HepG2 (cell line): ENCODE measurements around the gene NELL2. TPM values are rescaled to one million over a fixed set of nuclear protein-coding genes. Genes with fewer than 3 reads are reported as not detected.

Source experiments
- ATAC-seq: fragments of 200-7000 bp; cut with Tn5 transposase; 3 replicates; pipeline ENCODE4 v1.9.1; 2020; ENCODE audit warnings: mild to moderate bottlenecking, moderate library complexity
- BruUV-seq: library from RNA; stranded (reverse); fragments of 400-500 nt; replicated peaks from 2 replicates; lab custom pipeline; 2021; lab: Mats Ljungman, UMichigan
- CTCF ChIA-PET: fragments of 300-600 bp; formaldehyde crosslinking; extraction: SDS; loops from one replicate; lab custom pipeline; 2021; ENCODE audit warnings: low total read pairs, inconsistent platforms, low intra/inter-chr PET ratio; lab: Yijun Ruan, JAX
- POLR2A ChIA-PET: fragments of 350-600 bp; sonication (Branson Sonifier 250); formaldehyde crosslinking; loops from one replicate; lab custom pipeline; 2020; ENCODE audit warnings: antibody characterized with exemption, inconsistent platforms; lab: Yijun Ruan, JAX
- DNase-seq: peaks from one replicate; pipeline ENCODE4 v3.0.0-alpha.2; 2015; ENCODE audit warnings: low spot score
- FAIRE-seq: peaks from 3 replicates; lab custom pipeline; 2011; peaks lifted over from hg19 to GRCh38; lab: Jason Lieb, UNC
- H2AFZ ChIP-seq: one replicate; pipeline ENCODE4 v1.6.1; 2011; ENCODE audit warnings: low read length, inconsistent platforms
- H3K27ac ChIP-seq: fragments of 300-600 bp; 3 replicates; pipeline ENCODE4 v1.8.0; 2011; ENCODE audit warnings: mixed run types, mild to moderate bottlenecking, mixed read lengths, low read length, inconsistent platforms; ENCODE audit not compliant: insufficient read depth; ENCODE audit errors: extremely low read length
- H3K27me3 ChIP-seq, 2 experiments: fragments of 200-600 bp in 1 of 2; 2 replicates in 1 of 2; 3 replicates in 1 of 2; pipeline versions ENCODE4 v1.6.0 to v1.8.0; 2011; ENCODE audit warnings: low read length in 2 of 2, mild to moderate bottlenecking in 2 of 2, moderate library complexity in 2 of 2, inconsistent platforms in 1 of 2; ENCODE audit not compliant: insufficient read depth in 2 of 2, control insufficient read depth in 1 of 2
- H3K36me3 ChIP-seq, 2 experiments: fragments of 200-600 bp in 1 of 2; replicated peaks in 1 of 2; 2 replicates in 1 of 2; 3 replicates in 1 of 2; pipeline versions ENCODE4 v1.5.1 to v1.8.0; 2011; ENCODE audit warnings: low read length in 2 of 2, inconsistent platforms in 1 of 2; ENCODE audit not compliant: insufficient read depth in 2 of 2, control insufficient read depth in 1 of 2
- H3K4me1 ChIP-seq: 2 replicates; pipeline ENCODE4 v1.5.1; 2012; ENCODE audit warnings: low read length, inconsistent platforms; ENCODE audit not compliant: insufficient read depth
- H3K4me2 ChIP-seq: 2 replicates; pipeline ENCODE4 v1.6.0; 2011; ENCODE audit warnings: low read depth, low read length, inconsistent platforms
- H3K4me3 ChIP-seq, 3 experiments: fragments of 200-600 bp in 1 of 3; sonication (generic), shearing (Covaris generic) in 1 of 3; replicated peaks in 1 of 3; 2 replicates each; pipeline ENCODE4 v1.5.1; 2011 to 2016; ENCODE audit warnings: low read length in 3 of 3, inconsistent platforms in 2 of 3, low read depth in 2 of 3, mild to moderate bottlenecking in 2 of 3, control low read depth in 1 of 3, mixed read lengths in 1 of 3; ENCODE audit not compliant: insufficient read depth in 1 of 3
- H3K79me2 ChIP-seq: one replicate; pipeline ENCODE4 v1.6.1; 2011; ENCODE audit warnings: low read length, inconsistent platforms; ENCODE audit not compliant: insufficient read depth
- H3K9ac ChIP-seq: 2 replicates; pipeline ENCODE4 v1.6.0; 2011; ENCODE audit warnings: mild to moderate bottlenecking, low read depth, low read length, inconsistent platforms; ENCODE audit not compliant: insufficient read depth
- H3K9me3 ChIP-seq: 2 replicates; pipeline ENCODE4 v1.5.1; 2012; ENCODE audit warnings: mild to moderate bottlenecking, low read length
- H4K20me1 ChIP-seq: 2 replicates; pipeline ENCODE4 v1.6.0; 2011; ENCODE audit warnings: inconsistent platforms, mild to moderate bottlenecking, low read length, moderate library complexity; ENCODE audit not compliant: insufficient read depth
- CENPBD1 ChIP-seq: sonication (generic); formaldehyde crosslinking; IDR thresholded peaks from 2 replicates; pipeline ENCODE4 v1.8.0; 2022; ENCODE audit warnings: missing genetic modification reagents, low read depth, mild to moderate bottlenecking, borderline replicate concordance
- CHD2 ChIP-seq: IDR thresholded peaks from 2 replicates; pipeline ENCODE4 v1.6.1; 2011; ENCODE audit warnings: low read depth, low read length, improper control_type of control experiment
- EHMT2 ChIP-seq: fragments of 200-600 bp; sonication (generic); IDR thresholded peaks from 2 replicates; pipeline ENCODE4 v1.7.0; 2017; ENCODE audit warnings: antibody characterized with exemption, low read depth, low read length, borderline replicate concordance
- FOXK2 ChIP-seq: fragments of 450-650 bp; IDR thresholded peaks from 2 replicates; pipeline ENCODE4 v1.6.1; 2016
- HNRNPH1 ChIP-seq: fragments of 200-400 bp; formaldehyde crosslinking; optimal IDR thresholded peaks from 2 replicates; pipeline ENCODE3; 2017; ENCODE audit warnings: mild to moderate bottlenecking, low read depth, low read length
- MLX ChIP-seq: IDR thresholded peaks from 2 replicates; pipeline ENCODE4 v1.6.1; 2016
- RARG ChIP-seq: sonication (generic); formaldehyde crosslinking; IDR thresholded peaks from 2 replicates; pipeline ENCODE4 v1.4.0; 2020; ENCODE audit warnings: low read depth, mild to moderate bottlenecking, missing genetic modification reagents
- TARDBP ChIP-seq: sonication (generic); formaldehyde crosslinking; IDR thresholded peaks from 2 replicates; pipeline ENCODE4 v1.8.0; 2022; ENCODE audit warnings: mild to moderate bottlenecking, missing genetic modification reagents
- ZBTB1 ChIP-seq: sonication (generic); formaldehyde crosslinking; IDR thresholded peaks from 2 replicates; pipeline ENCODE4 v1.4.0; 2020; ENCODE audit warnings: missing genetic modification reagents, borderline replicate concordance
- ZFP37 ChIP-seq: sonication (generic); formaldehyde crosslinking; IDR thresholded peaks from 2 replicates; pipeline ENCODE4 v1.4.0; 2020; ENCODE audit warnings: missing genetic modification reagents, borderline replicate concordance
- ZNF274 ChIP-seq: sonication (generic); formaldehyde crosslinking; IDR thresholded peaks from 2 replicates; pipeline ENCODE4 v1.5.1; 2020; ENCODE audit warnings: mild to moderate bottlenecking, missing genetic modification reagents
- ZNF335 ChIP-seq: sonication (generic); formaldehyde crosslinking; IDR thresholded peaks from 2 replicates; pipeline ENCODE4 v1.4.0; 2020; ENCODE audit warnings: missing genetic modification reagents
- ZNF432 ChIP-seq: sonication (generic); formaldehyde crosslinking; IDR thresholded peaks from 2 replicates; pipeline ENCODE4 v1.5.0; 2020; ENCODE audit warnings: missing genetic modification reagents, mild to moderate bottlenecking, borderline replicate concordance
- ZNF674 ChIP-seq: sonication (generic); formaldehyde crosslinking; IDR thresholded peaks from 2 replicates; pipeline ENCODE4 v1.5.0; 2020; ENCODE audit warnings: low read depth, mild to moderate bottlenecking, missing genetic modification reagents
- WGBS: methylation state at CpG from one replicate; pipeline ENCODE4 v1.1.6; 2017; ENCODE audit warnings: low lambda C conversion rate; 5-methylcytosine and 5-hydroxymethylcytosine counted together
- in situ Hi-C: cut with HindIII; loops from 2 replicates; pipeline ENCODE4 v1.10.0; 2017; ENCODE audit warnings: low pct_unique_long_range_greater_than_20kb; ENCODE audit not compliant: extremely low pct_ligation_motif_present
- intact Hi-C: fragments of 100-400 bp; cut with micrococcal nuclease; formaldehyde crosslinking; loops from one replicate; pipeline ENCODE4 v1.10.0; 2022; ENCODE audit not compliant: unreplicated experiment
- polyA plus RNA-seq, 8 experiments: library from polyadenylated mRNA; depleted of rRNA in 3 of 8; stranded (reverse) in 7 of 8; unstranded in 1 of 8; fragments of >200 nt; fragmentation: Illumina TruSeq in 4 of 8; extraction: Trizol in 4 of 8; gene quantifications; 2 replicates each; pipeline versions ENCODE4 v1.2.1 to v1.2.3, GENCODE V29; 2011 to 2016; ENCODE audit warnings: low read depth in 4 of 8, missing spikeins in 1 of 8, mixed read lengths in 1 of 8; ENCODE audit not compliant: insufficient read depth in 1 of 8
- total RNA-seq, 5 experiments: library from RNA; depleted of rRNA; stranded (reverse); fragments of >200 nt; fragmentation: Illumina TruSeq; extraction: Trizol; gene quantifications; 2 replicates each; pipeline ENCODE4 v1.2.3, GENCODE V29; 2016; ENCODE audit warnings: low read depth in 1 of 5
- TF ChIP-seq, protein P1 (sequence below): sonication (generic); formaldehyde crosslinking; IDR thresholded peaks from 2 replicates; pipeline ENCODE4 v1.4.0; 2020; ENCODE audit warnings: missing genetic modification reagents
- TF ChIP-seq, protein P2 (sequence below): sonication (generic); formaldehyde crosslinking; IDR thresholded peaks from 2 replicates; pipeline ENCODE4 v1.5.1; 2020; ENCODE audit warnings: missing genetic modification reagents, mild to moderate bottlenecking, borderline replicate concordance

Gene NELL2
- total and polyA plus RNA-seq, 2 of the 13 experiments (the other 11 are each of a cell fraction or from before 2014, with no cell fraction given) = 0.11 TPM; not detected in 1

GRCh38 chr12:44510076-44510475, 366.0 kb downstream of the NELL2 start:
- H3K9me3 ChIP-seq = no peaks in the 10 kb centered on the region
- no peak overlapping the region for H3K4me3 ChIP-seq
- intact Hi-C loops = loop anchor here (1.0 kb wide), 1 partner anchor 495 kb away; no protein-coding TSS in a partner anchor
- no peaks in the 10 kb centered on the region for H4K20me1 ChIP-seq
- H3K9ac ChIP-seq = no peak overlapping the region
- H2AFZ ChIP-seq = no peak overlapping the region
- BruUV-seq = no TSS peak
- H3K79me2 ChIP-seq = no peaks in the 10 kb centered on the region
- CTCF ChIA-PET = no interaction called here
- no peak for FAIRE-seq
- TF ChIP-seq, protein P1, sequence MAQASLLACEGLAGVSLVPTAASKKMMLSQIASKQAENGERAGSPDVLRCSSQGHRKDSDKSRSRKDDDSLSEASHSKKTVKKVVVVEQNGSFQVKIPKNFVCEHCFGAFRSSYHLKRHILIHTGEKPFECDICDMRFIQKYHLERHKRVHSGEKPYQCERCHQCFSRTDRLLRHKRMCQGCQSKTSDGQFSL (CRISPR knock-in tag) = no peak
- TF ChIP-seq ZBTB1 (CRISPR knock-in tag) = no peak
- no peak for TF ChIP-seq ZNF674 (CRISPR knock-in tag)
- no peak for TF ChIP-seq ZNF432
- no peak for TF ChIP-seq CENPBD1 (CRISPR knock-in tag)
- no peak for TF ChIP-seq ZNF274 (CRISPR knock-in tag)
- no peak for TF ChIP-seq RARG
- TF ChIP-seq EHMT2 = no peak
- no peak for TF ChIP-seq ZFP37 (CRISPR knock-in tag)
- no peak for TF ChIP-seq CHD2
- TF ChIP-seq MLX (CRISPR knock-in tag) = no peak
- TF ChIP-seq, protein P2, sequence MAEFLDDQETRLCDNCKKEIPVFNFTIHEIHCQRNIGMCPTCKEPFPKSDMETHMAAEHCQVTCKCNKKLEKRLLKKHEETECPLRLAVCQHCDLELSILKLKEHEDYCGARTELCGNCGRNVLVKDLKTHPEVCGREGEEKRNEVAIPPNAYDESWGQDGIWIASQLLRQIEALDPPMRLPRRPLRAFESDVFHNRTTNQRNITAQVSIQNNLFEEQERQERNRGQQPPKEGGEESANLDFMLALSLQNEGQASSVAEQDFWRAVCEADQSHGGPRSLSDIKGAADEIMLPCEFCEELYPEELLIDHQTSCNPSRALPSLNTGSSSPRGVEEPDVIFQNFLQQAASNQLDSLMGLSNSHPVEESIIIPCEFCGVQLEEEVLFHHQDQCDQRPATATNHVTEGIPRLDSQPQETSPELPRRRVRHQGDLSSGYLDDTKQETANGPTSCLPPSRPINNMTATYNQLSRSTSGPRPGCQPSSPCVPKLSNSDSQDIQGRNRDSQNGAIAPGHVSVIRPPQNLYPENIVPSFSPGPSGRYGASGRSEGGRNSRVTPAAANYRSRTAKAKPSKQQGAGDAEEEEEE (CRISPR knock-in tag) = no peak
- no peak for TF ChIP-seq HNRNPH1
- TF ChIP-seq FOXK2 = no peak
- no peak for TF ChIP-seq ZNF335
- no peak for TF ChIP-seq TARDBP
- TF ChIP-seq, all 625 proteins: peak for 0
- H3K27ac ChIP-seq = no peak overlapping the region
- H3K4me2 ChIP-seq = no peak overlapping the region
- POLR2A ChIA-PET = no interaction called here
- H3K4me1 ChIP-seq = no peaks in the 10 kb centered on the region
- DNase-seq (no peak), ATAC-seq (no peak)
- WGBS = 8% methylated on average over 4 of the region's 4 CpGs
- H3K27me3 ChIP-seq = no peaks in the 10 kb centered on the region
- no peaks in the 10 kb centered on the region for H3K36me3 ChIP-seq
- in situ Hi-C loops = no loop called here
